Daoy (cell line): ENCODE results near the gene RBCK1. TPM values are rescaled to one million over a fixed set of nuclear protein-coding genes. Genes with fewer than 3 reads are reported as not detected.
"Not testable (repeated sequence)": the region's sequence is repeated elsewhere in the genome, so short reads cannot be mapped to it uniquely, and the experiment has no call there.

Source experiments
- DNase-seq: peaks from one replicate; pipeline ENCODE4 v3.0.0-alpha.2; 2015; ENCODE audit warnings: low read depth
- total RNA-seq: library from RNA; depleted of rRNA; stranded (reverse); fragments of >200 nt; shearing (Covaris generic); gene quantifications from 2 replicates; pipeline ENCODE4 v1.2.3, GENCODE V29; 2014; rRNA removed

The RBCK1 gene
- 42.5 and 42.9 TPM in 2 replicates for total RNA-seq

DNA sequence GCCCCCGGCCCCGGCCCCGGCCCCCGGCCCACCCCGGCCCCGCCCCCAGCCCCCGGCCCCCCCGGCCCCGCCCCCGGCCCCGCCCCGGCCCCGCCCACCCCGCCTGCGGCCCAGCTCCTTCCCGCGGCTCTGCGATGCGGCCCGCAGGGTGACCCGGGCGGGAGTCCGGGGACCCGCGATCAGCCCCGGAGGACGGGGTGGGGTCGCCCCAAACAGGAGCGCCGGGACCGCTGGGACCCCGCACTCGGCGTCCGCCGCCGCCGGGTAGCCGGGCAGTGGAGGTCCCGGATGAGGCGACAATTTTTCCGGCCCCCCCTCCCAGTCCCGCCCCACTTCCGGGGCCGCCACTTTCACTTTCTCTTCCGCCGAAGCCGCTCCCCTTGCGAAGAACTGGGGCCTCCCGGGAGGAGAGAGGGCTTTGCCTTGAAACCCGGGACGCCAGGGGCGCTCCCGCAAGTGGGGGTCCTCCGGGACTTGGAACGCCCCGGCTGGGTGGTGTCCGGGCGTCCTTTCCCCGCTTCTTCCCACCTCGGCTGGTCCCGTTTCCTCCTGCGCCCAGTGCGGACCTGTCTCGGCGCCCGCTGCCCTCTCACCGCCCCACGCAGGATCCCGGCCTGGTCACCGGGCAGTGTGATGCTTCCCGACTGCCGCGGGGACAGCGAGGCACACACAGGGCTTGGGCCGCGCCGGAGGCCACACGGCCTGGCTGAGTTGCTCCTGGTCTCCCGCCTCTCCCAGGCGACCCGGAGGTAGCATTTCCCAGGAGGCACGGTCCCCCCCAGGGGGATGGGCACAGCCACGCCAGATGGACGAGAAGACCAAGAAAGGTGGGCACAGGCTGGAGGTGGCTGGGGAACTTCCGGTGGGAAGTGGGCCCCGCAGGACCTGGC lies at the start of gene RBCK1:
TSS of gene RBCK1 (plus strand) at position 347 of the 890 bp plus-strand sequence. CDS start at position 806, 459 bp downstream.
- DNase-seq, result peak; percentile 87

DNA sequence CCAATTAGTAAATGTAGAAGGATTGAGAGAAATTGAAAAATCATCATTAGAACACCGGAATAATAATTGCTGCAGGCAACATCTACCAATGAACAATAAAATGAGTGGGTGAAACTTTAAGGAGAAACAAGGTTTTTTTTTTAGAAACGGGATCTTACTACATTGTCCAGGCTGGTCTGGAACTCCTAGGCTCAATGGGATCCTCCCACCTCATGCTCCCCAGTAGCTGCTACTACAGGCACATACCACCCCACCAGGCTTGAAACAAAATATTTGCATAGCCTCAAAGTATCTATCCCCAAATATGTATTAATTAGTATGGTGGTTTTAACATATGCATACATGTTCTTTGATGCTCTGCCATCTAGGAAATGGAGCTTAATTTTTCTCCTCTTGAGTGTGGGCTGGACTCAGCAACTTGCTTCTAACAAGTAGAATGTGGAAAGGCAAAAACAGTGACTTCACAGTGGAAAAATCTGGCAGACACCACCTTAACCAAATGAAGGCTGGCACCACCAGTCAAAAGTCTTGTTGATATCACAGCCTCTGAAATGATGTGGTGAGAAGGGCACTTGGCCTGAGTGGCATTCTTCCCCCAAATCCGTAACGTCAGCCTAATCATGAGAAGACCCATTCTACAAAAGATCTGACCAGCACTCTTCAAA lies 49.1 kb upstream of the RBCK1 start:
- no peak for DNase-seq

DNA sequence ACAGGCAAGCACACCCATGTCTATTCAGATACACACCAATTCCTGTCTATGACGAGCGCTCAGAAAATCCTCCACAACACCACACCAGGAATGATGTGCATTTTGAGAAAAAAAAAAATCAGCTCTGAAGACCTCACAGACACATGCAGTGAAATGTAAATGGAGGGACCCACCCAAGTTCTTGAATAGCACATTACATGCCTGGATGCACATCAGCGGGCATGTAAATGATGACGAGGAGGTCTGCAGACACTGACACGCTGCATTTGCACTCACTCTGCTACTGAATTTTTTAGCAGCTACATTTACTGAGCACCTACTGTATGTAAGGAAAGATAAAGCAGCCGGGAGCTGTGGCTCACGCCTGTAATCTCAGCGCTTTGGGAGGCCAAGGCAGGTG lies 46.5 kb upstream of the RBCK1 start:
- no peak for DNase-seq

DNA sequence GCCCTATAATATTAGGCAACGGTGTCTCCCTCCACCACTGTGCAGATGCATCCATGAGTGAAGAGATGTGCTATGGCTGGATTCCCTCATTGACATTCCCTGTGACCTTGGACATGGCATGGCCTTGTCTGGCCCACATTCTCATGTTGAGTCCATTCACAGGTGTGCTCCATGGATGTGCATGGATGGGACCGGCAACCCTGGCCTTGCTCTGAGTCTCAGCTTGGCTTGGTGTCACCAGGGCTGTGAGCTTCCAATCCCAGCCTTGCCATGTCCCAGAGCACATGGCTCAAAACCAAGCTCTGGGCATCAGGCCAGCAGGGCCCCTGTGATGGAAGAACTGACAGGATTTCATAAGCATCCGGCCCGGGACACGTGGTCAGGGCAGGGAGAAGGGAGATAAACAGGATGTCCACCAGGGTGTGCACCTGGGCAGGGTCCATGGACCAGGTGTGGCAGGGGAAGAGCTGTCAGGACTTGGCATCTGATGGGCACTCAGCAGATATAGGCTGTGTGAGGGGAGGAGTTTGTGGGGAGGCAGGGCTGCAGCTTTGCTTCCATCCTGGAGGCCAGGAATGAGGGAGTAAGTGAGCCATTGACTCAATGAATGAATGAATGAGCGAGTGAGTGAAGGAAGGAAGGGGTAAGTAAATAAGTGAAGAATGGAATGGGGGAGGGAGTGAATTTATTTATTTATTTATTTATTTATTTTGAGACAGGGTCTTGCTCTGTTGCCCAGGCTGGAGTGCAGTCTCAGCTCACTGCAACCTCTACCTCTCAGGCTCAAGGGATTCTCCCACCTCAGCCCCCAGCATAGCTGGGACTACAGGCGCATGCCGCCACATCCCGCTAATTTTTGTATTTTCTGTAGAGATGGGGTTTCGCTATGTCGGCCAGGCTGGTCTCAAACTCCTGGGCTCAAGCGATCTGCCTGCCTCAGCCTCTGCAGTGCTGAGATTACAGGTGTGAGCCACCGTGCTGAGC lies 45.5 kb upstream of the RBCK1 start:
- DNase-seq, result peak; percentile 88

GRCh38 chr20:363319-364078 lies 44.6 kb upstream of the RBCK1 start:
- peak; percentile 40 for DNase-seq

GRCh38 chr20:364905-365794 lies 42.9 kb upstream of the RBCK1 start:
- DNase-seq, result peak; percentile 49

DNA sequence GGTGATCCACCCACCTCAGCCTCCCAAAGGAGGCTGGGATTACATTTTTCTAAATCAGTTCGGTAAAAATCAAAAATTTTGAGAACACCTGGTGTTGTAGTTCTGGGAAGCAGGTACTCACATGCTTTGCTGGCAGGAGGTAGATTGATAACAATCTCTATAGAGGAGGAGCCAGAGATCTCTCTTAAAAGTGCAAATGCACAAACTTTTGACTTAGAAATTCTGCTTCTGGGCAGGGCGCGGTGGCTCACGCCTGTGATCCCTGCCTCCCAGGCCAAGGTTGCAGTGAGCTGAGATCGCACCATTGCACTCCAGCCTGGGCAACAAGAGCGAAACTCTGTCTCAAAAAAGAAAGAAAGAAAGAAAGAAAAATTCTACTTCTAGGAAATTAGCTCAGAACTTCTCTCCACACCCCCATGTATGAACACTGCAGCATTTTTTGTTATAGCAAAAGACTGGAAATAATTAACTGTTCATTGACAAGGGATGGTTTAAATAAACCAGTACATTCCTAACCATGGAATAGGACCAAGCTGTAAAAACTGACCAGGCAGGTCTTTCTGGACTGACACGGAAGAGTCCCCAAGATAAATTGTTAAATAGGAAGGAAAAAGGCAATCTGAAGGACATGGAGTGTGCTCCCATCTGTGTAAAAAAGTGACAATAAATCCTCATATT lies 41.9 kb upstream of the RBCK1 start:
- no peak for DNase-seq

DNA sequence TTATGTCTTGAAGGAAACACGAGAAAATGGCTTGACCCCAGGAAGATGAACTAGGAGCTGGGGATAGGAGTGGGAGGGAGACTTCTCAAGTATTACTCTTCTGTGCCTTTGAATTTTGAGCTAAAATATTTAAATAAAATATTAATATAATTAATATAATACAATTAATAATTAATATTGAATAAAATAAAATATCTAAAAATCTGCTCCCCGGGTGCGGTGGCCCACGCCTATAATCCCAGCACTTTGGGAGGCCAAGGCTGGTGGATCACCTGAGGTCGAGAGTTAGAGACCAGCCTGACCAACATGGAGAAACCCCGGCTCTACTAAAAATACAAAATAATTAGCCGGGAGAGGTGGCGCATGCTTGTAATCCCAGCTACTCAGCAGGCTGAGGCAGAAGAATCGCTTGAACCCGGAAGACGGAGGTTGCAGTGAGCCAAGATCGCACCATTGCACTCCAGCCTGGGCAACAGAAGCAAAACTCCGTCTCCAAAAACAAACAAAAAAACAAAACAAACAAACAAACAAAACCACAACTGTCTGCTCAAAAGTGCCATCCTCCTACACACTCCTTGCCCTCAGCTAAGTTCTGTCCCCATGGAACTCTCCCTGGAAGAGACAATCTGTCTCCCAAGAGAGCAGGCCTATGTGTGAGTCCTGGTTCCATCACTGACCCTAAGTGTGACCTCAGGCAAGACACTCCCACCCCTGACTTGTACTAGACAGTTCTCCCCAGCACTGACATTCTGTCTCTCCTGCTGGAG lies 41.2 kb upstream of the RBCK1 start:
- DNase-seq, result no peak

DNA sequence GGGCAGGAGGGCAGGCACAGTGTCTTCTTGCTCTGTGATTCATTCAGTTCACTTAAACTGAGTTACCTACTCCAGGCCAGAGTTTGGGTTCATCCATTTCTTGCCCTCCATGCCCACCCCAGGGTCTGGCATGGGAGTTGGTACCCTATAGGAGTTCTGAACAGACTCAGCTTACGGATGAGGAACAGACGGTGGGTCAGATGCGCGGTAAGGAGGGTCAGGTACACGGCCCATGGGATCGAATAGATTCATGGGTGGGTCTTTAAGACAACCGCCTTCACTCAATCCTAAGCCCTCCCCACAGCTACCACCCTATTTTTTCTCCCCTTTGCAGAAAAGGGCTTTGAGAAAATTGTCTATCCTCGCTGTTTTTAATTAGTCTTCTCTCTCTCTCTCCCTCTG lies 40.6 kb upstream of the RBCK1 start:
- no peak for DNase-seq

GRCh38 chr20:368915-369314 lies 39.2 kb upstream of the RBCK1 start:
- DNase-seq, result no peak

DNA sequence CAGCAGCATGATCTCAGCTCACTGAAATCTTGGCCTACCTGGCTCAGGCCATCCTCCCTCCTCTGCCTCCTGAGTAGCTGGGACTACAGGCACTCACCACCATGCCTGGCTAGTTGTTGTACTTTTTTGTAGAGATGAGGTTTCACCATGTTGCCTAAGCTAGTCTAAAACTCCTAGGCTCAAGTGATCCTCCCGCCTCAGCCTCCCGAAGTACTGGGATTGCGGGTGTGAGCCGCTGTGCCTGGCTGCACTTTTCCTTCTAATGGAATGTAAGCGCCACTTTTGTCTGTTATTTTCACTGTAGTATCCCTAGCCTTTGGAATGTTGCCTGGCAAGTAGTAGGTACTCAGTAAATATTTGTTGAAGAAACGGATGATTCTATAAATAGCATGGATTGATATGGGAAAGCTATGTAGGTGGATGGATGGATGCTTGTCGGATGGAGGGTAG lies 37.9 kb upstream of the RBCK1 start:
- DNase-seq, result no peak

DNA sequence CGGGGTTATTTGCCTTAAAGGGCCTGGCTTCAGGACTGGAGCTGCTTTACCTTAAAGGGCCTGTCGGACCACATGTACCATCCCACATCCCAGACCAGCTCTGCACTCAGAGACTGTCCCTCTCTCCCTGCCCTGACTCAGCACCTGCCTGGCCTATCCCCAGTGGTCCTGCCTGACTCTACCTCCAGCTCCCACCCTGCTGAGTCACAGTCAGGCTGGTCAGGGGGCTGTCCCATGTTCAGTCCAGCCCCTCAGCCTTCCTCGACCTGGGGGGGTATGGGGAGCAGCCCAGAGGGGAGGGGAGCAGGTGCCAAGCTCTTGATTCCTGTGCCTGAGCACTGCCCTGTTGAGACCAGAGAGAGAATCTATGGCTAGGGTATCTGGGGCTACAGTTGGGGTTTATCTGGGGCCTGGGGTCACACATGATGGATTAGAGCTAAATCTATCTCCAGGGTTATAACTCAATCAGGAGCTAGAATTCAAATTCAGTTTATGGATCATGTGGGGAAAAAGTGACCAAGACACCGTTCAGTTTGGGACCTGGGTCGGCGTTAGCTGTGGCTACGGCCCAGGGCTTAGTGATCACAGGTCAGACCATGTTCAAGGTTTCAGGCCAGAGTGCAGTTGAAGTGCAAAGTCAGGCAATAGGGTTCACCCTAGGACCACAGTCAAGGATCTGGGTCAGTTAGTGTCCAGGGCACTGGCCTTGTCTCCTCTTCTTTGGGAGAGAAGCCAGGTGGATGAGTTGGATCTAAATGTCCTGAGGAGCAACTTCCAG lies 36.9 kb upstream of the RBCK1 start:
- DNase-seq, result no peak

GRCh38 chr20:371755-372542 lies 36.1 kb upstream of the RBCK1 start:
- peak; percentile 67 for DNase-seq

- not testable (repeated sequence) for DNase-seq
Observed at GRCh38 chr20:372543-373082, 35.5 kb upstream of the RBCK1 start.

- DNase-seq, result peak; percentile 62
Observed at GRCh38 chr20:373171-373890, 34.8 kb upstream of the RBCK1 start.
